Measurements from ENCODE around the gene OR2V2.

GRCh38 chr5:181170996-181171395, 23.6 kb downstream of the OR2V2 start:
- TF ChIP-seq E2F6 (IDR thresholded peaks at IDR 0.05; ENCODE audit: borderline replicate concordance, low read depth) (no peak), MAZ (IDR thresholded peaks at IDR 0.05; ENCODE audit: borderline replicate concordance, low read depth, low read length) (no peak), POLR2A (IDR thresholded peaks at IDR 0.05; ENCODE audit: low read length) (no peak), CTCF (IDR thresholded peaks at IDR 0.05) (no peak), REST (IDR thresholded peaks at IDR 0.05) (no peak), GATA3 (IDR thresholded peaks at IDR 0.05; ENCODE audit: borderline replicate concordance) (no peak), CEBPB (IDR thresholded peaks at IDR 0.05) (no peak), HMGXB4 (CRISPR knock-in tag; IDR thresholded peaks at IDR 0.05; ENCODE audit: borderline replicate concordance) (no peak)
